NCI-H2171 treated with DMSO at 0.1 percent for 48 hours (cell line): Measurements from ENCODE around the gene TCERG1L.

ENCODE experiments used
- DNase-seq: peaks from one replicate; lab custom pipeline; 2025; lab: John Stamatoyannopoulos, UW

The TCERG1L gene

DNA sequence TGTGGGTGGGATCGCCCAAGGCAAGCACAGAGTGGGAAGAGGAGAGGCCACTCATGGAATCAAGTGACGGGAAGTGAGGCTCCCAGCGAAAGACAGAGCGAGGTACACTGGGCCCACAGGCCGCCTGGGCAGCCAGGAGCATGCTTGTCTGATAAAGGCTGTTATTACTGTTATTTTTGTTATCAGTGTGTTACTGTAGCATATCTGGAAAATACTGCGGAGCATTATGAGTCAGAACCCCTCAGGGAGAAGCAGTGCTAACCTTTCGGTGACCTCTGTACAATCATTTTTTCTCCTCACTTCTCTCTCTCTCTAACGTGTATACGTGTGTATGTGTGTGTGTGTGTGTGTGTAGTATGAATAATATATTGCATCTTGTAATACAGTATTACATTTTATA is 3.8 kb upstream of the TCERG1L start:
- no peak for DNase-seq

DNA sequence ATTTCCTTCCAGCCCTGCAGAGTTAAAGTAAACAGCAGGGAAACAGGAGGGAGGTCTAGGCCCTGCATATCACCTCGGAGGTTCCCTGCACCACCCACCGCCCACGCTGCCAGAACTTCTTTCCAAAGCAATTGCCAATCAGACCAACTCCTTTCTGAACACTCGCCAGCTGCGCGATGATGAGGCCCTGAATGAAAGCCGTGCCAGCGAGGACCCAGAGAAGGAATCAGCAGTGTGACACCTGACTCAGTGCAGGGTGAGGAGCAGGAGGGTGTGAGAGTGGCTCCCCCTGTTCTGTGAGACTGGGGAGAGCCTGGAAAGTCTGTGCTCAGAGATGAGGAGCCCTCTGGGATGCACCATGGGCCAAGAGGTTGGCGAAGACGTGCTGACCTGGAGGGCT is 3.3 kb upstream of the TCERG1L start:
- no peak for DNase-seq

DNA sequence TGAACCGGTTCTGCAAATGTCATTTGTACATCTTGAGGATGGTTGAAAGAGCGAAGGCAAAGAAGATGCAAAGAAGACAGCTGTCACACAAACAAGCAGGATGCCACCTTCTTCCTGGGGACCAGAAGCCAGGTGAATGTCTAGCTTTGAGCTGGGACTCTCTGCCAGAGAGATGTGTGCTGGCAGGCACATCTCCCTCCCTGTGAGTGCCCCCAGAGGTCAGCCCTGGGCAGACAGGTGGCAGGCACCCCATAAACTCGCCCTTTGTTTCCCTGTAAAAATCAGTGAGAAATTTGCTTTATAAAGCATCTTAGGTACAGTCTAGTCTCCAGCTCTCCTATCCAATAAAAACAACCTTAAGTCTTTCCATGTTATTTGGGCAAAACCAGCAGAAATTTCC is 2.6 kb upstream of the TCERG1L start:
- no peak for DNase-seq

DNA sequence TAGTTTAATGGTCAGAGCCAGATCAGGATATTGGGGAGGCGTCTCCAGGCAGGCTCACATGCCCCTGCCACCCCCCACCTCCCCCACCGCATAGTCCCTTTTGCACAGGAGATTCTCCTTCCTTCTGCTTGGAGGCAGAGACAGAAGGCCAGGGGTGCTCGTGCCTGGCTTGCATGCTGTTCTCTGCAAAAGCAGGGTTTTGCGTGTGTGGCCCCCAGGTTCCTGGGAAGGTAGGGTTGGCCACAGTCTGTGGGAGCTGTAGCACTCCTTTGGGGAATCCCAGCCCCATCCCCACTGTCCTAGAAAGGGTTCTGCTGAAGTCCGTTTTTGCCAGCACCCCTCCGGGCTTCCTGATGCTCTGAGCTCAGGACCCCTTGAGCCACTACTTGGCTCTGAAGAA is 1.9 kb upstream of the TCERG1L start:
- no peak for DNase-seq

DNA sequence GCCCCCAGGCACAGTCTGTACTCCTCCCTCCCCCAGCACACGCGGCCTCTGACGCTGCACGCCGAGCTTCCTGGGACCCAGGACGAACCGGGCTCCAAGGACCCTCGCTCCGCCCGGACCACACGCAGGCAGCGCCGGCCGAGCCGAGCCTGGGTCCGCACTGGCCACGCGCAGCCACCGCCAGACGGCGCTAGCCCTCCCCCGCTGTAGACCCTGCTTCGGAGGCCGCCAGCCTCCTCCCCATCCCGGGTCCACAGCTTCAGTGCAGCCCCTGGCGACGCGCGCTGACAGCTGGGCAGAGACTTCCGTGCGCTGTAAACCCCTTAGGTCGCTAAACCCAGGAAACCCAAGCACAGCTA is 936 bp upstream of the TCERG1L start:
- peak; percentile 54 for DNase-seq

DNA sequence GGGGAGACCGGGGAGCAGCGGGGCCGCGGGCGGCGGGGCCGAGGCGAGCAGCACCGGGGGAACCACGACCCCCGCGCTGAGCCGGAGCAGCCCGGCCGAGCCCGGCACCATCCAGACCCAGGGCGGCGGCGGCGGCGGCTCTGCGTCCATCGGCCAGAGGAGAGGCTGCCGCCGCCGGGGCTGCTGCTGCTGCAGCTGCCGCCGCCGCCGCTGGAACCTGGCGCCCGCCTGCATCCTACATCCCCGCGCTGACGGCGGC is 190 bp downstream of the TCERG1L start:
- no peak for DNase-seq

DNA sequence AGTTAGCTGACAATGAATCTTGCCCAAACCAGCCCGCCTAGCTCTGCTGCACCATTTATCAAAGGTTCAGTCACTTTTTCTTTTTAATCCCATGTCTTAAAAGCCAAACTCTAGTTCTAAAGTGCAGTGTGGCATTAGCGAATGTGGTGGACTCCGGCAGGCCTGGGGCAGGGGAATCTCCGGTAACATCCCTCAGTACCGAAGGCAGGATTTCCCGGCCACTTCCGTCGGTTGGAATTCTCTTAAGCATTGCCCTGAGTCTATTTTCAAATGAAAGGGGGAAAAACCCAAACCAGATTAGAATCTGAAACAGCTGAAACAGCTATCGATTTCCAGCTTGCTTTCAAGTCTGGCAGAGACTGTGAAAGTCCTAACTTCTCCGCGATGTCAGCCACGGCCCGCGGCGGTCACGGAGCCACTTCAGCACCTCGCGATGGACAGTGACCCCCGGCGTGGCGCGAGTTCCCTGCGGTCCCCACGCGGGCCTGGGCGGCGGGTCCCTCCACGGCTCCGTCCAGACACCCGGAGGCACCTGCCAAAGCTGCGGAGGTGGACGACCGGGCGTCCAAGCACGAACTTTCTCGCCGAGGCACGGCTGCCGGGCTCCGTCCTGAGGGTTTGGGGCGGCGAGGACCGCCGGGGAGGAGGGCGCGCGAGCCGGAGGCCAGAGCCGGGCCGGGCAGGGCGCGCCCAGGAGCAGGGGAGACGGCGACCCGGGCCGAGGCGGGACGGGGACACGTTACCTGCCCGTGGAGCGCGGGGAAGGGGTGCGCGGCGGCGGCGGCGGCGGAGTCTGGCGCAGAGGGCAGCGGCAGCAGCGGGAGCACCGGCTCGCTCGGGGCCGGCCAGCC is 745 bp downstream of the TCERG1L start:
- no peak for DNase-seq

DNA sequence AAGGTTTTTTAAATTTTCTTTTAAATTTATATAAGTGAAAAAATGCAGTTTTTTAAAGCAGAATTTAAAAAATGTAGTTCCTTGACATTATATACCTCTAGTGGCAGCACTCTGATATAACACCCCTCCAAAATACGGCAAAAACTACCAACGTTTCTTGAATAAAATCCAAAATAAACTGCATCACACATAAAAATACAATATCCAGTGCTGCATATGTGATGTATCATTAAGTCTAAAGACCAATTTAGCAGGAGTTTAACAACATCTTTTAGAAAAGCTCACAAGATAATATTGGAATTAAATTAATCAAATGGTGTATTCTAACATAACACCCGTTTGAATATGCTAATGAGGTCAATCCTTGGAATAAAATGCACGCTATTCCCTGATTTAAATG is 1.4 kb downstream of the TCERG1L start:
- no peak for DNase-seq

DNA sequence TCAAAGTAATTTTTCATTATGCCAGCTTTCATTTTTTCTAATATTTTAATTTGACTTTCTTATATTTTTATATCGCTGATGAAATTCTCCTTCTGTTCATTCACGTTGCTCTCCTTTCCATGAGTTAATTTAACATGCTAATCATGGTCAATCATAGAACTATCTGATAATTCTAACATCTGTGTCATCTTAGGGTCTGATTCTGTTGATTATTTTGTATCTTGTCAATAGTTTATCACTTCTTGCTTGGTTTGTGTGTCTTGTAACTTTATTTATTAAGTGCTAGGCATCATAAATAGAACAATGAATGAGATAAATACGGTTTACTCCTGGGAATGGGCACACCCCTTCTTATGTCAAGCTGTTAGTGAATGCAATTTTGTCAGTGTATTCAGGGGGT is 11.0 kb downstream of the TCERG1L start:
- DNase-seq: no peak

DNA sequence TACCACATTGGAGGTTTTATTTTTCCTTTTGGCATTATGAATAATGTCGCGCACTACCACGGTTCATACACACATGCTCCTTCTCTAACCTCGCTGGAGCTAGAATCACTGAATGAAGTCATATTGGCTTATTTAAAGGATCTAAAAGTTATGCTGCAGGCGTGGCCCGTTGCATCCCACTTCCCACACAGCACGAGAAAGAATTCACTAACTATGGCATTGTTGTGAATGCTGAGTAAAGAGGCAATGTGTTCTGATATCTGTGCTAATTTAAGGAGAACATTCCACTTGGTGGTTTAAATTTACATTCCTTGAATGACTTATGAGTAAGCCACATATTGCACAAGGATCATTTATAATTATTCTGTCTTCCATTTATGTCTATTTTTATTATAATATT is 20.7 kb downstream of the TCERG1L start:
- no peak for DNase-seq

DNA sequence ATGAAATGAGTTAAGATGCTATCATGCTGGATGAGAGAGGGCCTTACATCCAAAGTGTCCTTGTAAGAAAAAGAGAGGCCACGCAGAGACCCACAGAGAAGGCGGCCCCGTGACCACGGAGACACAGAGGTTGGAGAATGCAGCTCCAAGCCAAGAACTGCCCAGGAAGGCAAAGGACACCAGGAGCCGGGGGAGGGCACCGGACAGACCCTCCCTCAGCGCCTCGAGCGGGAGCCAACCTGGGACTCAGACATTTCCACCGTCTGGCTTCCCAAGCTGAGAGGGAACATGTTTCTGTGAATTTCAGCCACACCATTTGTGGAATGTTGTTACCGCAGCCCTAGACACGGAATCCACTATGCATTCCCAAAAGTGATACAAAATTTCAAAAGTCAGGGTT is 22.9 kb downstream of the TCERG1L start:
- DNase-seq: no peak

DNA sequence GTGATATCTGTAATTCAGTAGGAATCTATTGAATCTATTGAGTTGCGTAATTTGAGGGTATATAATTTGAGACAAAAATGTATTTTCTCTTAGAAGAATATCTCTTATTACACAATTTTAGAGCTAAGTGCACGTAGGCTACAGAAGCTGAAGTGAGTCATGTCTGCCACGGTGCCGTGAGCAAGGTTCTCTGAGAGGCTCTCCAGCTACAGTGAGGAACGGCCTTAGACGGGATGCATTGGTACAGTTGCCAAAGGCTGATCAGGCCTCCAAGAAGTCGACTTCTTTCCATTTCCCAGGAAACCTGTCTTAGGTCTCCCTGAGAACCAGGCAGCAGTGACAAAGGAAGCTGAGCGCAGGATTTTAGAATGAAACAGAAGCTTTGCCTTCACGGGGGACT is 28.6 kb downstream of the TCERG1L start:
- DNase-seq: no peak

DNA sequence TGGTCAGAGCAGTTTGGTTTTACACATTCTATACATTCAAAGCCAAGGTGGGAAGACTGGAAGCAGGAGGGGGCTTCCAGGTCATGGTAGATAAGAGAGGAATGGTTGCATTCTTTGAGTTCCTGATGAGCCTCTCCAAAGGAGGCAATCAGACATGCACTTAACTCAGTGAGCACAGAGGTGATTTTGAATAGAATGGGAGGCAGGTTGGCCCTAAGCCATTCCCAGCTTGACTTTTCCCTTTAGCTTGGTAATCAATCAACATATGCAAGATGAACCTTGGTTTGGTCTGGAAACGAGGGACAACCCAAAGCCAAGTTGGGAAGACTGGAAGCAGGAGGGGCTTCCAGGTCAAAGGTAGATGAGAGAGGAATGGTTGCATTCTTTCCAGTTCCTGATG is 31.4 kb downstream of the TCERG1L start:
- no peak for DNase-seq

DNA sequence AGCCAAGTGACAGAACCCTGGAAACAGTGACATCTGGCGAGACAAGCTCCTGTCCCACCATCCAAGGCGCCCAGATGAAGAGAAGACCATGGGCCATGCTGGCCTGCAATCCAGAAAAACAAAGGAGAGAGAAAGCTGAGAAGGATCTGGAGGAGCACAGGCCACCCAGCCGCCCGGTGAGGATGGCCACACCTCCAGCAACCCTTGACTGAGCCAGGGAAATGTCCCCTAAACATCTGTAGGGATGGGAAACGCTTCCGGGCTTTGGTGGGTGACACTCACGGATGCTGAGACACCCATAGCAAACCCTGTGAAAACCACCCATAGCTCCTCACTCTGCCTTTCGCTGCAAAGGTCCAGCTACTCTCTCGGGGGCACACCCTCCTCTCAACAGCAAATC is 32.0 kb downstream of the TCERG1L start:
- DNase-seq: no peak

DNA sequence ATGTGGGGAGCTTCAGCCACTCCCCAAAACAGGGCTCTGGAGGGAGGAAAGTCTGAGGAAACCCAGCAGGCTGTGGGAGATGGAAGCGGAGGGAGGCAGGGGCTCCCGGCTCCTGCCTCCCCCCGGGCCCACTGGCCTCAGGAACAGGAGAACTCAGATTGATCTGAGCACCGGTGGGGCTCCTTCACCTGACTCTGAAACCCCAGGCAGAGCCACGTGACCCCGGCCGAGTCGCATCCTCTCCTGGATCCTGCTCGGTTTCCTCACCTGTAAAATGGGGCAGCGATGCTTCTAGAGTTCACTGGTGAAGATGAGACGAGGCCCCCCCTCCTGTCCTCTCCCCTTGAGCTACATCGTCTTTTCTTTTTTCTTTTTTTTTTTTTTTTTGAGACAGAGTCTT is 33.6 kb downstream of the TCERG1L start:
- no peak for DNase-seq

DNA sequence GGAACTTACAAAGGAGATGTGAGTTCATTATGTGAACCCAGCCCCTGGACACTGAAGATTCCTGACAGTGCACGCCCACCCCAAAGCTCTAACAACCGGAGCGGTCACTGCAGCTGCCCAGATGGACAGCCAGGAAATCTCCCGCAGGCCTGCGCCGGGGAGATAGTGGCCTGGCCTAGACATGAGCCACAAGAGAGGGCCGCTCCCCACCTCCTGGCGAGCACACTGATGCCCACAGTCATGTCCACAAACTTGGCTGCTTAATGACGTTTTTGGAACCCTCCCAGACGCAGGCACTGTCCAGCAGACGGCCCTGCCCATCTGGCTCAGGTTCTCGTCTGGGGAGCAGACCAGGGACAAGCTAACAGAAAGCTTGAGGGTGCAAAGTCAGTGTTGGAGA is 34.2 kb downstream of the TCERG1L start:
- DNase-seq: no peak

DNA sequence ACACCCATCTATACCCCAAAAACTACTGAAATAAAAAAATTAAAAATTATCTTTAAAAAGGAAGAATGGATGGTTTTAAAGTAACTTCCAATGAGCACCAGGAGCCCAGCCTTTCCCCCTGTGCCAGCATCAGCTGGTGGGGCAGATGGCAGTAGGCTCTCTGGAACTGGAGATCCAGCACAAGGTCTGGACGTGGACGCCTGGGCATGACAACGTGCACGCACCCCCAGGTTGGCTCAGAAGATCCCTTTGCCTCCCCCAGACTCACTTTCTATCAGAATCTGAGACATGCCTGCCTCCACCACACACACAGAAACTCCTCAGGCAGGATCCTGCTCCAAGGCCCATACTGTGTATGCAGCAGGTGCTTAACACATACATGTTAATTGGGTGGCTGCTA is 35.8 kb downstream of the TCERG1L start:
- DNase-seq: no peak

DNA sequence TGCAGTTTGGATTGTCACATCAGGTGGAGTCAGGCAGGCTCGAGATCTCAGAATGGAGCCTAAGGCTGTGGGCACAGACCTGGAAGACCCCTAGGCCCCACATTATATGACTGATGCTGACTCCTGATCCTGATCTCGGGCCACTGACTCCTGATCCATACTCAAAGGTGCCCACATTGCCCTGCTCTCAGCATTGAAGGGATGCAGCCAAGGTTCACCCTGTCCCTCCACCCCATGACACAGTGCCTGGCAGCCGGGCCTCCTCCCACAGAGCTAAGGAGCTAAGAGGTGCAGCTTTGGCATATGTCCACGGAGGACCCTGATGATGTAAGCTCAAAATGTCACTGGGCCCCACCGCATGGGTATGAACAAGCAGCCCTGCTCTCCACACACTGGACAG is 36.6 kb downstream of the TCERG1L start:
- DNase-seq: no peak

DNA sequence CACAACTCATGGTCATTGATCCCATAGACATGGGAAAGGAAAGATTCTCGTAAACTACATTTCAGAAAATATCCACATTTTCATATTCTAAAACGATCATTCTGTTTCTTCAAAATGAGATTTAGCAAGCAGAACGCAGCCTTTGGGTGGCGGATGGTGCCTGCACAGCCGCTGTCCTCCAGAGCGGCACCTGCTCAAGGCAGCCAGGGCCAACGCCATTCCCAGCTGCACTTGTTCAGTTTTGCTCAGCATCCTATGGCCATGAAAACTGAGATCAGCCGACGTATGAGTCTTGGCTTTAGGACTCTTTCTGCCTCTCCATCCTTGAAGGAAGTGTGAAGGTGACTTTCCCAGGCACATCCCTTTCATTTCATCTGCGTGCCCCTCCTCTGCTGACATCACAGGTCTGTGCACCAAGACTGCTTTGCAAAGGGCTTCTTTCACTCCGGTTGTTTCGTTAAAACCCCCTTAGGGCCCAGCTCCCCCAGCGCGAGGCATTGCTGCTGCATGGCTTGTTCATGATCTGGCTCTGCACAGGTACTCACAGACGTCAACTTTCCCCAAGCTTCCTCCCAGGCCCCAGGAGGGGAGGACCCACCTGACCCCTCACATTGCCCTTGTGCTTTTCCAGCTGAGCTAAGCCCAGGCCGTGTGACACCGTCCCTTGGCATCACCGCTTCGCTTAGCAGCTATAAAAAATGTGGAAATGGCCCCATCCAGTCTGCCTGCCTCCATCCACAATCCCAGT is 37.2 kb downstream of the TCERG1L start:
- DNase-seq: no peak

DNA sequence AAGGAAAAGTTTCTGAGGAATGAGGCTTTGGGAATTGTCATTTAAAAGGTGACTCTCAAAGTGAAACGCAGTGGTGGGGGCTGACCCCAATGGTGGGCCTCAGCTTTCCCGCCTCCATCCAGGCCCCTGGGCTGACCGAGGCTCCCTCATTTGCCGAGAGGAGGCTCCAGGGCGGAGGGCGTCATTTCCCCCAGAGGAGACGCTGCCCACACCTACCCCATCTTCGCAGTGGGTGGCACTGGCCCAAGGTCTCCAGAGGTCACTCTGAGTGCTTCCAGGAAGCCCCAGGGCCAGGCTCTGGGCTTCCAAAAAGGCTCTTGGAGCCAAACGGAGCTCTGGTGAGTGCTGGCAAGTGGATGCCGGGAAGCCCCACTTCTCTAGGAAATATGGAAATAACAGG is 38.0 kb downstream of the TCERG1L start:
- no peak for DNase-seq

DNA sequence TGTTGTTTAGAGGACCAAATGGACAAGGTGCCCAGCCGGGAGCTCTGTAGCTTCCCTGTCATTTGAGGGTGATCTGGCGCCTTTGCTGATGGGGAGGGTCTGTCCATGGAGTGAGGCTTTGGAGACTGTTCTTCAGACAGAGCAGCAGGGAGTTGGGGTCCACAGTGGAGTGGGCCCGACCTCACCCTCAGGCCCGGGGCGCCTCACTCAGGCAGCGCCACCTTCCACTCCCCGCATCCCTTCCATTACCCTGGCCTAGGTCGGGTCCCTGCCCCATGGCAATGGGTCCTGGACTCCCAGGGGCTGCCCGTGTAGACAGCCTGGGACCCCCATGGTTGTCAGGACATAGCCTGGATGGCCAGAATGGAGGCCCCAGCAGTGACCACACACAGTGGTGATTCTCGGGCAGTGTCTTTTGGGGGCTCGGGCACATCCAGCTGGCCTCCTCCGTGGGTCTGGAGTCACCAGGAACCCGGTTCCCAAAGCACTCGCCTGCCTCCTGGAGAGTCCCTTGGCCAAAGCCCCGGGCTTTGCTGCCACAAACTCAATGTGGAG is 38.5 kb downstream of the TCERG1L start:
- no peak for DNase-seq

DNA sequence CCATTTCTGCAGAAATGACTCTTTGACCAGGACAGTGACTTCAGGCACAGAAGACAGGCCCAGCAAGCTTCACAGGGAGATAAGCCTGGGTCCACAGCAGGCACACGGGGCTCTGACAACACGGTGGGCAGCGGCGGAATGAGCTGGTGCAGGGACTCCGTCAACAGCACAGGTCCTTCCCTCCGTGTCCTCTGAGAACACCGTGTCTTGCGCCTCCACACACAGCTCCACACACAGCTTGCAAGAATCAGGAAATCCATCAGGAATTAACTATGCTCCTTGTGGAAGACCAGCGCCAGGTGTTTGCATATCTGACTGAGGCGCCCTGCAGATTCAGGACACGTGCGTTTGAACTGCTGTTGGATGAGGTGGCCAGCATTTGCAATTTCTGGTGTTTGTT is 39.6 kb downstream of the TCERG1L start:
- no peak for DNase-seq

DNA sequence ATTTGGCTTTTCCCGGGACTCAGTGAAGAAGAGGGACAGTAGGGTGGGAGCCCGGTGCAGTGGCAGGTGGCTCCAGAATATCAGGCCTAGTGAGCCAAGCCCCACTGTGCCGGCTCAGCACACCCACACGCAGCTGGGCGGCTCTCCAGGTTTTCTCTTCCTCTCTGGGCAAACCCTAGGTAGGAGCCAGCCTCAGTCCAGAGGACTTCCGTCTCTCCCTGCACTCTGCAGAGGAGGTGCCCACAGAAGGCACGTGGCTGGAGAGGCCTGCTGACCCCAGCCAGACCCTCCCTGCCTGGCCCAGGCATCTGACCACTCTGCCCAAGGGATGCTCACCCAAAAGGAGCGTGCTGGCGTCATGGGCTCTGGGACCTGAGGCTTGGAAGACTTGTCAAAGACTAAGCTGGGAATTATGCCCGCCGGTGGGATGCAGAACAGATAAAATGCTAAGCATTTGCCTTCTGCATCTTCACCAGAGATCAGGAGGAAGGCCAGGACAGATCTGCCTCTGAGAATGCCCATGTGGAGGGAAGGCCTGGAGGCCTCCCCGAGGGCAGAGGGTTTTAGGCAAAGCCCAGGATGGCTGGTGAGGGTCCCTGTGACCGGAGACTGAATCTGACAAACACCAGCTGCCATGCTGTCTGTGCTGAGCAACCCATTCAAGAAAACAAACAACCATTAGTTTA is 40.2 kb downstream of the TCERG1L start:
- no peak for DNase-seq
